ENCODE data around the gene DIP2C.

Gene DIP2C

DNA sequence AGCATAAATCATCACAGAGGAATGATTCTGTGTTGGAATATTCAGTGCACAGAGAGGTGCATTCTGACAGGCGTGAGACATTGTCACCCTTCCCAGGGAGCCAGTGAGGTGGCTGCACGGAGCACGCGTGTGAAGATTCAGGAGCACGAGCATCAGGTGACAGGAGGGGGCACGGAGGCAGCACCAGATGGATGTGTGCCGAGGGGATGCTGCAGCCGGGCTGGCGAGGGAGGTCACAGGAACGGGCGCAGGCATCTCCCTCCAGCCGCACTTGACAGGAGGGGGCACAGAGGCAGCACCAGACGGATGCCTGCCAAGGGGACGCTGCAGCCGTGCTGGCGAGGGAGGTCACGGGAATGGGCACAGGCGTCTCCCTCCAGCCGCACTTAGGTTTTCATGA, 66.5 kb downstream of the DIP2C start:
- DNase-seq = no peak
- no peaks in the 10 kb centered on the region for H3K9me3 ChIP-seq (ENCODE audit: severe bottlenecking)
- TF ChIP-seq CTCF (IDR thresholded peaks at IDR 0.05; ENCODE audit: low read depth, low read length) = no peak
- no peak overlapping the region for H3K27ac ChIP-seq
- no peaks in the 10 kb centered on the region for H3K27me3 ChIP-seq (ENCODE audit: insufficient read depth, low read depth, severe bottlenecking)
- no peaks in the 10 kb centered on the region for H3K36me3 ChIP-seq
- no peak overlapping the region for H3K4me3 ChIP-seq (ENCODE audit: low read depth, low read length)

DNA sequence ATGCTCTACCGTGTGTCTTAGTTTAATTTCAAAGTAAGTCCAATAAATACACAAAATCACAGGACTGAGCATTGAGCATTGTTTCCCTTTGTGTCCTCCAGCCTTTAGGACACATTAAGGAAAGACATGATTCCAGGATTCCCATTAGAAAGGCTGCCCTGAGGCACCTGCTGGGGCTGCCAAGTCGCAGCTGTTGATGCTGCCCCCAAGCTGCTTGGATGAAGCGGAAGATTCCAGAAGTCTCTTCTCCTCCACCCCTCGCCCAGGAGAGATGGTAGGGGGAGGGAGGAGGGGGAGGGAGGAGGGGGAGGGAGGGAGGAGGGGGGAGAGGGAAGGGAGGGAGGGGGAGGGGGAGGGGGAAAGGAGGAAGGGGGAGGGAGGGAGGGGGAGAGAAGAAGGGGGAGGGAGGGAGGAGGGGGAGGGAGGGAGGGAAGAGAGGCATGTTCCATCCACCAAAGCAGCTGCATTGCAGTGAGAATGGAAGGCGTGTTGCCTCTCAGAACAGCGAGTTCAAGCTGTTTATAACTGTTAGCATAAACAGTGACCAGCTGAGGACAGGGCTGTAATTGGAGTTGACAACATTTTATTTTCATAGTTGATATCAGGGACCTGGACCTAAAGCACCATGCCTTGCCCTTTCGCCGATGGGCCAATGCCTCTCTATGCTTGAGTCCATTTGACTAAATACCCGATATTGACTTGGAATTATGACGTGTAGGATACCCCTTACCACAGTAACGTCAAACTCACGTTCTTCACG, 67.3 kb downstream of the DIP2C start:
- Histone ChIP-seq H3K36me3 (no peaks in the 10 kb centered on the region), H3K4me3 (ENCODE audit: low read depth, low read length) (no peak overlapping the region), H3K27ac (no peak overlapping the region), H3K27me3 (ENCODE audit: insufficient read depth, low read depth, severe bottlenecking) (no peaks in the 10 kb centered on the region), H3K9me3 (ENCODE audit: severe bottlenecking) (no peaks in the 10 kb centered on the region)
- no peak for DNase-seq
- TF ChIP-seq CTCF (IDR thresholded peaks at IDR 0.05; ENCODE audit: low read depth, low read length) = no peak

DNA sequence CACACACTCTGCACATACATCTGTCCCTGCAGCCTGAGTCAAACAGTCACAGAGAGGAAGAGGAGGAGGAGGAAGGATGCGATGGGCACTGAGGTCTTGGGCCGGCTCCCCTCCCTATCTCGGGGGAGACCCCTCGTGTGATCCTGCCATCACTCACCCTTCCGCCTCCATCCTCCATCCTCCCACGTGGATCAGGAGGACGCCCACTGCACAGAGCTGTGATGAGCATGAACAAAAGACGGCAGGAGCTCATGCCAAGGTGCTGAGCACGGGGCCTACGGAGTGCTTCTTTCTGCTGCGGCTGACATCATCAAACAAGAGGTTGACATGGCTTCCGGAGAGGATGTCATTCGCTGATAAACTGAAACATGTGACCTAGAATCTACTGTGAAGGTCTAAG, 68.0 kb downstream of the DIP2C start:
- Histone ChIP-seq H3K9me3 (ENCODE audit: severe bottlenecking) (no peaks in the 10 kb centered on the region), H3K27me3 (ENCODE audit: insufficient read depth, low read depth, severe bottlenecking) (no peaks in the 10 kb centered on the region), H3K4me3 (ENCODE audit: low read depth, low read length) (no peak overlapping the region), H3K27ac (no peak overlapping the region), H3K36me3 (no peaks in the 10 kb centered on the region)
- DNase-seq = no peak
- no peak for TF ChIP-seq CTCF (IDR thresholded peaks at IDR 0.05; ENCODE audit: low read depth, low read length)

DNA sequence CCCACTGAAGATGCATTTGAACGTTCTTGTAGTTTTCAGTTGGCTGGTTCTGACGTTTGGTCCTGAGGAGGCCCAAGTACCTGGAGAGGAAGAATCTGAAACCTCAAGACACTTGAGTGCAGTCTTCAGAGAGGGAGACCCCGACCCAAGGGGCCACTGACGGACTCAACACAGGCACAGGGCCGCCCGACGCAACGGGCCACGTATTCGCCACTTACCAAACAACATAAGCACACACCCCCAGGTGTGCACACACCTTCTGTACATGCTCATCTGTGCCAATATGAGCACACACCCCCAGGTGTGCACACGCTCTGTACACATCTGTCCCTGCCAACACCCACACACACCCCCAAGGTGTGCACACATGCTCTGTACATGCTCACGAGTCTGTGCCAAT, 68.5 kb downstream of the DIP2C start:
- no peak for DNase-seq

DNA sequence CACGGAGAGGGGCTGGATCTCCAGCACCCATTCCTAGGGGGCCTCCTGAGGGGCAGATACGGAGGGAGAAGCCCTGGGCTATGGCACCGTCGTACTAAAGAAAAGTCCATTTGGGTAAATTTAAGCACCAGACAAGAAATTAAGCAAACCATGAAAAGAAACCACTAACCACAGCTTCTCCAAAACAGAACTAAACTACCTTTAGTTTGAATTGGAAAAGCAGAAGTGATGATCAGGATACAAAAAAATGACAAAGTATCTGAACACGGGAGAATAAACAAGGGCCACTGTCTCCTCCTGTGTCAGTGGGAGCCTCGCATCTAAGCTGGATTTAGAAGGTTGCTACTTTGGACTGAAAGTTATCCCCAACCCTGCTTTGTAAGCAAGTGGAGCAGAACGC, 69.1 kb downstream of the DIP2C start:
- no peak overlapping the region for H3K27ac ChIP-seq

More for the DNA sequence above, 68.5 kb downstream of the DIP2C start:
- TF ChIP-seq CTCF (IDR thresholded peaks at IDR 0.05; ENCODE audit: low read depth, low read length) = no peak
- no peak overlapping the region for H3K27ac ChIP-seq
- H3K9me3 ChIP-seq (ENCODE audit: severe bottlenecking) = no peaks in the 10 kb centered on the region
- H3K36me3 ChIP-seq = no peaks in the 10 kb centered on the region
- H3K4me3 ChIP-seq (ENCODE audit: low read depth, low read length) = no peak overlapping the region
- H3K27me3 ChIP-seq (ENCODE audit: insufficient read depth, low read depth, severe bottlenecking) = no peaks in the 10 kb centered on the region

More for the DNA sequence above, 69.1 kb downstream of the DIP2C start:
- no peak overlapping the region for H3K4me3 ChIP-seq (ENCODE audit: low read depth, low read length)
- H3K27me3 ChIP-seq (ENCODE audit: insufficient read depth, low read depth, severe bottlenecking) = no peaks in the 10 kb centered on the region
- no peak for TF ChIP-seq CTCF (IDR thresholded peaks at IDR 0.05; ENCODE audit: low read depth, low read length)
- H3K9me3 ChIP-seq (ENCODE audit: severe bottlenecking) = no peaks in the 10 kb centered on the region
- no peak for DNase-seq
- no peaks in the 10 kb centered on the region for H3K36me3 ChIP-seq

Data from WERI-Rb-1 (cell line).